Neuronal stem cell (in vitro differentiated cells): ENCODE measurements around the gene PAPPA.
A peak's percentile ranks its signal among the peaks of the same experiment; 100 is the strongest.

ENCODE experiments used
- DNase-seq: peaks from one replicate; pipeline ENCODE4 v3.0.0-alpha.2; 2013; ENCODE audit warnings: low spot score
- H2AFZ ChIP-seq: one replicate; pipeline ENCODE4 v1.6.1; 2013; ENCODE audit warnings: mild to moderate bottlenecking, low read length, inconsistent platforms
- H2AK5ac ChIP-seq: 2 replicates; pipeline ENCODE4 v1.6.1; 2013; ENCODE audit warnings: low read depth, mild to moderate bottlenecking, inconsistent platforms, low read length, moderate library complexity, mixed read lengths
- H2BK120ac ChIP-seq: 2 replicates; pipeline ENCODE4 v1.6.1; 2013; ENCODE audit warnings: low read depth, mild to moderate bottlenecking, inconsistent platforms, low read length, moderate library complexity, mixed read lengths
- H2BK12ac ChIP-seq: one replicate; pipeline ENCODE4 v1.6.1; 2013; ENCODE audit warnings: low read length, inconsistent platforms
- H2BK15ac ChIP-seq: 2 replicates; pipeline ENCODE4 v1.6.1; 2013; ENCODE audit warnings: mild to moderate bottlenecking, low read length, inconsistent platforms, mixed read lengths
- H2BK5ac ChIP-seq: one replicate; pipeline ENCODE4 v1.6.1; 2013; ENCODE audit warnings: inconsistent platforms, mild to moderate bottlenecking, low read length, moderate library complexity
- H3K14ac ChIP-seq: one replicate; pipeline ENCODE4 v1.6.1; 2013; ENCODE audit warnings: low read length, inconsistent platforms
- H3K18ac ChIP-seq: 2 replicates; pipeline ENCODE4 v1.6.1; 2013; ENCODE audit warnings: low read length, inconsistent platforms
- H3K23ac ChIP-seq: 2 replicates; pipeline ENCODE4 v1.6.1; 2013; ENCODE audit warnings: low read depth, mild to moderate bottlenecking, mixed read lengths, low read length, inconsistent platforms; ENCODE audit not compliant: poor library complexity
- H3K27ac ChIP-seq: replicated peaks from 3 replicates; pipeline ENCODE4 v1.5.1; 2013; ENCODE audit warnings: low read length, inconsistent platforms
- H3K27me3 ChIP-seq, 3 experiments: 2 replicates each; pipeline ENCODE4 v1.6.1; 2013; ENCODE audit warnings: low read length in 3 of 3, mild to moderate bottlenecking in 2 of 3, inconsistent platforms in 1 of 3, low read depth in 1 of 3, mixed read lengths in 1 of 3, moderate library complexity in 1 of 3; ENCODE audit not compliant: control insufficient read depth in 3 of 3, insufficient read depth in 3 of 3
- H3K36me3 ChIP-seq, 2 donors: replicated peaks in 1 of 2; 2 replicates each; pipeline ENCODE4 v1.6.1; 2013; ENCODE audit warnings: low read length in 2 of 2; ENCODE audit not compliant: control insufficient read depth in 2 of 2, insufficient read depth in 2 of 2
- H3K4ac ChIP-seq: 2 replicates; pipeline ENCODE4 v1.6.1; 2013; ENCODE audit warnings: inconsistent platforms, mild to moderate bottlenecking, low read length, moderate library complexity
- H3K4me1 ChIP-seq, 2 donors: 1 replicate in 1 of 2; 2 replicates in 1 of 2; pipeline ENCODE4 v1.6.1; 2013; ENCODE audit warnings: low read length in 2 of 2, low read depth in 1 of 2; ENCODE audit not compliant: control insufficient read depth in 2 of 2, insufficient read depth in 1 of 2
- H3K4me2 ChIP-seq: one replicate; pipeline ENCODE4 v1.6.1; 2013; ENCODE audit warnings: mild to moderate bottlenecking, low read length, inconsistent platforms; ENCODE audit not compliant: insufficient read depth, poor library complexity, severe bottlenecking
- H3K4me3 ChIP-seq, 2 donors: 2 replicates each; pipeline ENCODE4 v1.5.1; 2013; ENCODE audit warnings: low read length in 2 of 2, mild to moderate bottlenecking in 2 of 2, inconsistent platforms in 1 of 2, moderate library complexity in 1 of 2
- H3K79me1 ChIP-seq: one replicate; pipeline ENCODE4 v1.6.1; 2013; ENCODE audit warnings: low read depth, mild to moderate bottlenecking, inconsistent platforms, low read length, moderate library complexity
- H3K9ac ChIP-seq: one replicate; pipeline ENCODE4 v1.6.1; 2013; ENCODE audit warnings: mild to moderate bottlenecking, low read depth, low read length, inconsistent platforms; ENCODE audit not compliant: poor library complexity
- H3K9me3 ChIP-seq, 2 donors: replicated peaks in 1 of 2; 2 replicates each; pipeline versions ENCODE3 to v1.6.1; 2013; ENCODE audit warnings: low read length in 2 of 2, mild to moderate bottlenecking in 2 of 2, inconsistent platforms in 1 of 2, low read depth in 1 of 2, mixed read lengths in 1 of 2, moderate library complexity in 1 of 2; ENCODE audit not compliant: control insufficient read depth in 2 of 2, insufficient read depth in 1 of 2
- H4K8ac ChIP-seq: one replicate; pipeline ENCODE4 v1.6.1; 2013; ENCODE audit warnings: low read depth, mild to moderate bottlenecking, inconsistent platforms, low read length, moderate library complexity
- H4K91ac ChIP-seq: one replicate; pipeline ENCODE4 v1.6.1; 2013; ENCODE audit warnings: low read length, low read depth, mild to moderate bottlenecking, inconsistent platforms; ENCODE audit not compliant: poor library complexity
- WGBS, 2 donors: extraction: QIAGEN DNeasy Blood & Tissue Kit; methylation state at CpG; one replicate each; pipeline ENCODE4 v1.1.7; 2013; ENCODE audit warnings: missing lambda C conversion rate in 2 of 2, mixed read lengths in 1 of 2; ENCODE audit not compliant: insufficient read length in 2 of 2, insufficient replicate concordance in 1 of 2; ENCODE audit errors: extremely low coverage in 2 of 2; 5-methylcytosine and 5-hydroxymethylcytosine counted together

PAPPA gene

DNA sequence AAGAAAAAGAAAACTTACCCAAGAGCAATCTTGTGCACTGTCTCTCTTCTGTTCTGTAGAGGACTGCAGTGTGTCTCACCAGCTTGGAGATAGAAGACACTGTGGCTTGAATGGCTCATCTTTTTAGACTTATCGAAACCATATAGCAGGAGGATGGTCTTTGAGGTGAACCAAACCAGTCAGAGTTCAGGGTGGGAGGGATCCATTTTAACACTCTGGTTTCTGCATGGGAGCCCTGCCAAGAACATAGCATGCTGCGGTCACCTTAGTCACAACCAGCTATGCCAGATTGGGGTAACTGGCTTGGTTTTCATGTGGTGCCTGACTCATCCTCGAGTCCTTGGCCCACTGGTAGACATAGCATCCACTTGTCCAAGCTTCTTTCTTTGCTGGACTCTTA, 135.1 kb downstream of the PAPPA start:
- H3K27me3 ChIP-seq: peaks cover 0 to 2% (median 0%) of the 10 kb centered on the region in 3 experiments
- H2BK15ac ChIP-seq: no peak overlapping the region
- H3K36me3 ChIP-seq: no peaks in the 10 kb centered on the region
- no peak overlapping the region for H3K4ac ChIP-seq
- no peaks in the 10 kb centered on the region for H3K79me1 ChIP-seq
- no peak overlapping the region for H3K23ac ChIP-seq
- H2BK120ac ChIP-seq: no peak overlapping the region
- H3K4me3 ChIP-seq: no peak overlapping the region
- no peak for DNase-seq
- no peak overlapping the region for H2AK5ac ChIP-seq
- no CpG with 5 or more reads among the region's 3 CpGs for WGBS, 2 donors
- H3K14ac ChIP-seq: no peak overlapping the region
- no peak overlapping the region for H2BK12ac ChIP-seq
- H3K4me2 ChIP-seq: no peak overlapping the region
- H3K9ac ChIP-seq: no peak overlapping the region
- no peak overlapping the region for H2AFZ ChIP-seq
- H4K8ac ChIP-seq: no peak overlapping the region
- no peak overlapping the region for H2BK5ac ChIP-seq
- no peak overlapping the region for H3K27ac ChIP-seq
- no peaks in the 10 kb centered on the region for H3K9me3 ChIP-seq
- H3K18ac ChIP-seq: no peak overlapping the region
- H4K91ac ChIP-seq: no peak overlapping the region
- peaks cover 11 to 15% of the 10 kb centered on the region in 2 donors for H3K4me1 ChIP-seq

DNA sequence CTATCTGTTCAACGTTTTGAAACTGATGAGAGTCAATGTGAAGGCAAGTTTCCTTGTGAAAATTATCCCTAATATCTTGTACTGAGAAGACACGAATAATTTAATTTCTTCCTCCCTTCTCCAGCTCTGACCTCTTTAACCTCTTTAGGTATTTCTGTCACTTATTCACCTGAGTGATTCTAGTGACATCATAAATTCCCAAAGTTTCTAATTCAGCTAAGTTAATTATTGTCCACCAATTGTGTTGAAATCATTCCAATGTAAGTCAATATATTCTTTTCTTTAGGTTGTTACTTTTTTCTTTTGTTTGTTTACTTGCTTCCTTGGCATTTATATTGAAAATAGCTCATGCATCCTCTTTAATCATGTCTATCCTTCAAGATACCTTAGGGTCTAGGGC, 143.8 kb downstream of the PAPPA start:
- no peak overlapping the region for H3K18ac ChIP-seq
- H3K27ac ChIP-seq: no peak overlapping the region
- H3K14ac ChIP-seq: no peak overlapping the region
- no peak overlapping the region for H3K4ac ChIP-seq
- H3K9me3 ChIP-seq: no peaks in the 10 kb centered on the region
- DNase-seq: no peak
- no peak overlapping the region for H4K8ac ChIP-seq
- H2AK5ac ChIP-seq: no peak overlapping the region
- WGBS, 2 donors: no CpG with 5 or more reads among the region's 2 CpGs
- no peak overlapping the region for H4K91ac ChIP-seq
- H3K23ac ChIP-seq: no peak overlapping the region
- no peaks in the 10 kb centered on the region for H3K79me1 ChIP-seq
- H3K36me3 ChIP-seq: peaks cover 0 to 1% of the 10 kb centered on the region in 2 donors
- no peak overlapping the region for H3K4me3 ChIP-seq
- no peak overlapping the region for H2AFZ ChIP-seq
- H2BK120ac ChIP-seq: no peak overlapping the region
- H2BK5ac ChIP-seq: no peak overlapping the region
- no peak overlapping the region for H3K4me2 ChIP-seq
- H3K27me3 ChIP-seq: peaks cover 0 to 1% (median 0%) of the 10 kb centered on the region in 3 experiments
- H2BK15ac ChIP-seq: no peak overlapping the region
- H2BK12ac ChIP-seq: no peak overlapping the region
- H3K9ac ChIP-seq: no peak overlapping the region
- peaks cover 2 to 15% of the 10 kb centered on the region in 2 donors for H3K4me1 ChIP-seq

DNA sequence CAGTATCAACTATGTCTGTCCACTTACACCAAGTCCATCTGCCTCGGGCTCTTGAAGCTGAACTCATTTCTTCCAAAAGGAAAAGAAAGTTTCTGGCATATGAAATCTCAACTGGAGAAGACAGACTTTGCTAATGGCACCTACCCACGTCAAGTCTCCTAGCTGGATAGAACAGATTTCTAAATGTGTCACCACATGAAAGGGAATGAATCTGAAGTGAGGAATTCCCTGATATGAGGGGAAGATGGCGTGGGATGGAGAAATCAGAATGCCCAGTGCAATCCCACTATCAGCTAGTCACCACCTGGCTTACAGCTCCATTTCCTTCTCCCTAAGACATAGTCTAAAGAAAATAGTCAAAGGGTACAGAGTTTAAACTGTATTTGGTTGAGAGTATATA, 144.7 kb downstream of the PAPPA start:
- WGBS, 2 donors: no CpG with 5 or more reads among the region's 3 CpGs
- peaks cover 0 to 1% (median 0%) of the 10 kb centered on the region in 3 experiments for H3K27me3 ChIP-seq
- H3K23ac ChIP-seq: no peak overlapping the region

DNA sequence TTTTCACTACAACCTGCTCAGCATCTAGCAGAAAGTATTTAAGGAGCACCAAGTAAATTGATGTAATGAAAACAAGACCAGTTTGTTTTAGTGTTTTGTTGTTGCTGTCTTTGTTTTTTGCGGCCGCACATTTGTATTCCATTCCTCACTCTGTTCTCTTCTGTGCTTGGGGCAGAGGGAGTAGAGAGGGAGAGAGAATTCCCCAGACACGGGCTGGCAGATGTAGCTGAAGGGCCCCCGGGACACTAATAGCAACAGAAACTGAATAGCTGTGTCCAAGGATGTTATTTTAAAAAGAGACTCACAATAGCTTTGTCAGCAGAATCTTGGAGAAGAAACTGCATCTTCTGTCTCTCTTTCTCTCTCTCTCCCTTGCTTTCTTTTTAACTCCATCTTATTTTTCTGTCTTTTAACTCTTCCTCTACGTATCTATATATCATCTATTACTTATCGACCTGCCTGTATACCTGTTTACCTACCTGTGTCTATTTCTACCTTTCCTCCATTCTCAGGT, 145.3 kb downstream of the PAPPA start:
- Histone ChIP-seq H3K36me3 (peaks cover 0 to 17% of the 10 kb centered on the region in 2 donors), H3K4me3 (no peak overlapping the region), H3K4ac (no peak overlapping the region), H2BK5ac (no peak overlapping the region), H3K9me3 (no peaks in the 10 kb centered on the region), H4K8ac (no peak overlapping the region), H3K18ac (no peak overlapping the region), H3K14ac (no peak overlapping the region), H2AFZ (peak overlapping the region; percentile 40), H3K4me1 (peaks cover 1 to 16% of the 10 kb centered on the region in 2 donors), H3K27ac (no peak overlapping the region), H2BK15ac (no peak overlapping the region), H4K91ac (no peak overlapping the region), H2BK120ac (no peak overlapping the region), H2BK12ac (no peak overlapping the region), H3K79me1 (no peaks in the 10 kb centered on the region), H2AK5ac (no peak overlapping the region), H3K27me3 (peaks cover 0 to under 1% (median 0%) of the 10 kb centered on the region in 3 experiments), H3K4me2 (no peak overlapping the region), H3K9ac (no peak overlapping the region), H3K23ac (no peak overlapping the region)
- 100% methylated on average over 2 of the region's 6 CpGs; no CpG with 5 or more reads in 1 of the 2 donors for WGBS, 2 donors
- DNase-seq: no peak

More for the DNA sequence above, 144.7 kb downstream of the PAPPA start:
- Histone ChIP-seq H3K4me3 (no peak overlapping the region), H4K8ac (no peak overlapping the region), H3K9ac (no peak overlapping the region), H2BK5ac (no peak overlapping the region), H3K18ac (no peak overlapping the region), H2BK120ac (no peak overlapping the region), H2AK5ac (no peak overlapping the region), H3K4me1 (peaks cover 2 to 15% of the 10 kb centered on the region in 2 donors), H3K14ac (no peak overlapping the region), H3K36me3 (peaks cover 0 to 10% of the 10 kb centered on the region in 2 donors), H4K91ac (no peak overlapping the region), H2BK15ac (no peak overlapping the region), H2BK12ac (no peak overlapping the region), H3K4ac (no peak overlapping the region), H3K4me2 (no peak overlapping the region), H2AFZ (no peak overlapping the region), H3K79me1 (no peaks in the 10 kb centered on the region), H3K9me3 (no peaks in the 10 kb centered on the region), H3K27ac (no peak overlapping the region)
- DNase-seq: no peak
